ENCODE results near the gene IL2RG. TPM values are rescaled to one million over a fixed set of nuclear protein-coding genes. Genes with fewer than 3 reads are reported as not detected.
A peak's percentile ranks its signal among the peaks of the same experiment; 100 is the strongest.

Gene IL2RG
- total RNA-seq, 2 donors from 2014 or later: 0.52 to 8.2 TPM

- Histone ChIP-seq H3K36me3 (replicated peaks in 1 of 2; ENCODE audit: insufficient read depth in 1 of 2, low read depth in 2 of 2) (no peaks in the 10 kb centered on the region), H3K27me3 (no peaks in the 10 kb centered on the region), H3K9me3 (no peaks in the 10 kb centered on the region), H3K4me1 (peaks cover 25% of the 10 kb centered on the region), H3K27ac (no peak overlapping the region), H3K4me3 (no peak overlapping the region)
- intact Hi-C loops (cut with DNase I): no loop called here
- 85 to 93% methylated on average over 2 to 4 of the region's 4 CpGs for WGBS, 2 donors
- ATAC-seq (no peak), DNase-seq (no peak)
- TF ChIP-seq POLR2A (IDR thresholded peaks at IDR 0.05): no peak
- no peak for TF ChIP-seq CTCF (IDR thresholded peaks at IDR 0.05)
Observed at GRCh38 chrX:71099736-71100135, 11.6 kb downstream of the IL2RG start.

GRCh38 chrX:71098951-71099506 lies 12.3 kb downstream of the IL2RG start:
- DNase-seq (no peak), ATAC-seq (no peak)
- H3K27me3 ChIP-seq: no peaks in the 10 kb centered on the region
- 59 to 60% methylated on average over 5 of the region's 5 CpGs for WGBS, 2 donors
- no peak overlapping the region for H3K27ac ChIP-seq
- H3K9me3 ChIP-seq: no peaks in the 10 kb centered on the region
- H3K36me3 ChIP-seq (replicated peaks in 1 of 2; ENCODE audit: insufficient read depth in 1 of 2, low read depth in 2 of 2): no peaks in the 10 kb centered on the region
- no peak for TF ChIP-seq POLR2A (IDR thresholded peaks at IDR 0.05)
- no peak for TF ChIP-seq CTCF (IDR thresholded peaks at IDR 0.05)
- intact Hi-C loops (cut with DNase I): no loop called here
- H3K4me3 ChIP-seq: no peak overlapping the region
- peaks cover 25% of the 10 kb centered on the region for H3K4me1 ChIP-seq

GRCh38 chrX:71098302-71098701 lies 13.1 kb downstream of the IL2RG start:
- Histone ChIP-seq H3K9me3 (no peaks in the 10 kb centered on the region), H3K4me3 (no peak overlapping the region), H3K27ac (no peak overlapping the region), H3K4me1 (peaks cover 25% of the 10 kb centered on the region), H3K27me3 (no peaks in the 10 kb centered on the region), H3K36me3 (replicated peaks in 1 of 2; ENCODE audit: insufficient read depth in 1 of 2, low read depth in 2 of 2) (no peaks in the 10 kb centered on the region)
- TF ChIP-seq POLR2A (IDR thresholded peaks at IDR 0.05): no peak
- TF ChIP-seq CTCF (IDR thresholded peaks at IDR 0.05): peak in 6 of 7 experiments; percentile 19 to 44 (median 34)
- ATAC-seq (no peak), DNase-seq (peak; percentile 42 to 68 (median 56))
- intact Hi-C loops (cut with DNase I): no loop called here
- 20 to 21% methylated on average over 1 to 2 of the region's 2 CpGs for WGBS, 2 donors

GRCh38 chrX:71096760-71097032 lies 14.7 kb downstream of the IL2RG start:
- WGBS, 2 donors: 2% methylated on average over 5 of the region's 9 CpGs; no CpG with 5 or more reads in 1 of the 2 donors
- H3K4me3 ChIP-seq: peak overlapping the region; percentile 37 to 41
- H3K9me3 ChIP-seq: no peaks in the 10 kb centered on the region
- intact Hi-C loops (cut with DNase I): no loop called here
- TF ChIP-seq POLR2A (IDR thresholded peaks at IDR 0.05): no peak
- TF ChIP-seq CTCF (IDR thresholded peaks at IDR 0.05): no peak
- H3K36me3 ChIP-seq (replicated peaks in 1 of 2; ENCODE audit: insufficient read depth in 1 of 2, low read depth in 2 of 2): no peaks in the 10 kb centered on the region
- no peaks in the 10 kb centered on the region for H3K27me3 ChIP-seq
- ATAC-seq: no peak
- H3K4me1 ChIP-seq: peaks cover 25% of the 10 kb centered on the region
- DNase-seq: no peak
- H3K27ac ChIP-seq: peak overlapping the region in 1 of 4 donors; percentile 63
